HG02938 (cell line): ENCODE results near the gene ITGA5.
A peak's percentile ranks its signal among the peaks of the same experiment; 100 is the strongest.

ENCODE experiments used
- ATAC-seq: cut with Tn5 transposase; IDR thresholded peaks from one replicate; pipeline ENCODE4 v1.9.1; 2021; ENCODE audit warnings: mild to moderate bottlenecking, moderate library complexity; ENCODE audit not compliant: unreplicated experiment

ITGA5 gene

DNA sequence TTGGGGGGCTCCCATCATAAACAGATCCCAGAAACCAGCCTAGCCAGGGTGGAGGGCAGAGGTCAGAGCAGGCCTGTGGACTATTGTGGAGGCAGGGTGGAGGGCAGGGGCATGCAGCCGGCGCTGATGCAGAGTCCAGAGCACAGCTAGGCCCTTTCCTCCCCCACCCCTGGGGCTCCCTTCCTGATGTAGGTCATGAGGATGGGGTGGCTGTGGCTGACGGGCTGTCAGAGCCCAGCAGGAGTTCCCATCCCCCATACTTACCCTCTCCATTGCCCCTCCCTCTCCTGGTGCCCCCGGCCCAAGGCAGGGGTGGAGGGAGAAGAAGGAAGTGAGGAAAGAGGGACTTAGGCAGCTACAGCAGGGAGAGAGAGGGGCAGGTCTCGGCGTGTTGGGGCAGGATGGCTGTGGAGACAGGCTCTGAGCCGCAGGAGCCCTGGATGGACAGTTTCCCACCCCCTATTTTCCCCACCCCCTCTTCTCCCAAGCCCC is 28.8 kb downstream of the ITGA5 start:
- no peak for ATAC-seq

DNA sequence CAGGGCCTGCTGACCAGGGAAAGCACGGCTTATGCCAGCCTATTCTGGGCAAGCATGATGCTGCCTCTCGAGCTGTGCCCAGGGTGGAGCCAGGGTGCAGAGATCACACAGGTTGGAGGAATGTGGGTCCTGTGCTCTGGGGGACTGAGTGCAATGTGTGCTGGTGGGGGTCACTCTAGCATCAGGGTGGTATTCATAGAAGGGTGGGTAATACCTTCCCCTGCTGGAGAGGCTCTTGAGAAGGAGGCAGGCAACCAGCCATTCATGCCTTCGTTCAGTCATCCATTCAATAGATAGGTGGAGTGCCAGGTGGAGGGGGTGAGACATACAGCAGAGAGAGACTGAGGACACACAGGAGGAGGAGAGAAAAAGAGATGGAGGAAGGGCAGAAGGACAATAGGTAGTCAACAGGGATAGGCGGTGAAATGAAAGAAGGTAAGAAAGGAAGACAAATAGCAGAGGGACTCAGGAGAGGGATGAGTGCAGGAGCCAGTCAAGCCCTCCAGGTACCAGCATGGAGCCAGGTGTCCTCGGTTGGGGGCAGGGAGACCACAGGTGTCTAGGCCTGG is 29.4 kb downstream of the ITGA5 start:
- ATAC-seq = no peak

DNA sequence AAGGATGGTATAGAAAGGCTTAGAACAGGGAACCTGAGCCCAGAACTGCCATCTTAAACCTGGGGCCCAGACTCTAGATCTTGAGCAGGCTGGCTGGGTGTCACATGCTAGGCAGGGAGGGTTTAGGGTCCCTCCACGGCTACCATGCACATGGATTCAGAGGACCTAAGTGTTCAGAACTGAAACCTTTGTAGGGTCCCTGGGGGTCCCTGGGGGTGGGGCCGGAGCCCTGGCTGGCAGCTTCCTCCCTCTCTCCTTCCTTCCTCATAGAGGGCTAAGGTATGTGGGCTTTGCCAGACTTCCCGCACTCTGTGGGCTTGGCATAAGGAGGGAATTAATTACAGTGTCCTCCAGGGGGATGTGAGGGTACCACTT is 29.9 kb downstream of the ITGA5 start:
- ATAC-seq = no peak

DNA sequence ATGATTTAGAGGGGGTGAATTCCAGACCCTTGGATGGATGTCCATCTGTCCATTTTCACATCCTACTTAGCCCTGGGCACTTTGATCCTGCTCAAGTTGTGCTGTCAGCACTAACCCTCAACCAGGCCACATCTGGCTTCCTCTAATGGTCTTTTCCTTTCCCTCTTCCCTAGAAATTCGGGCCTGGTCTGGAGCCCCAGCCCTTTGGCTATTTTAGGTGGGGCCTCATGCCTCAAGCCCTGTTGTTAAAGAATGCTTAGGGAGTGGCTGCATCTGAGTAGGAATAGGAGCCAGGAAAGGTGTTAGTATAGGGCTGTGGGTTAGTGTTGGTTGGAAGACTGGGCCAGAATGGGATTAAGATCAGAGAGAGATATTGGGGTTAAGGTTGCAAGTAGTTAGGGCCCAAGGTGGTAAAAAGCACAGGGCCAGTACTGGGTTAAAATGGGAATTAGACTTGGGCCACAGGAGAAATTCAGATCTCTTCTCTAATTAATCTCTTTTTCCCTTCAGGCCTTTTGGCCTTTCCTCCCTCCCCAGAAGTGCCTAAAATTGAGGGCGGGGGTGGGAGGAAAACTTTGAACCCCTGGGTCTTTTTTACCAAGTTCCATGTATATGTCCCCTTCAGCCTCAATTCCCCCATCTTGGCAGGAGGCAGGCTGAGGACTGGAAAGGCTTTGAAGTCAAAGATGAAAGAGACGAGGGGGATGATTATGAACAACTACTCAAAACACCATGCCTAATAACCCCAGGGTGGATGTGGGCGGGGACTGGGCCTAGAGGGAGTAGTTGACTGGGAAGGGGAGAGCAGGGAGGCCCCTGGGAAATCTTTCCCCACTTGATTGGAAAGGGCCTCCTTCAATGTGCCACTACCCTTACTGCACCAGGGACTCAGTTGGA is 30.6 kb downstream of the ITGA5 start:
- ATAC-seq = no peak

DNA sequence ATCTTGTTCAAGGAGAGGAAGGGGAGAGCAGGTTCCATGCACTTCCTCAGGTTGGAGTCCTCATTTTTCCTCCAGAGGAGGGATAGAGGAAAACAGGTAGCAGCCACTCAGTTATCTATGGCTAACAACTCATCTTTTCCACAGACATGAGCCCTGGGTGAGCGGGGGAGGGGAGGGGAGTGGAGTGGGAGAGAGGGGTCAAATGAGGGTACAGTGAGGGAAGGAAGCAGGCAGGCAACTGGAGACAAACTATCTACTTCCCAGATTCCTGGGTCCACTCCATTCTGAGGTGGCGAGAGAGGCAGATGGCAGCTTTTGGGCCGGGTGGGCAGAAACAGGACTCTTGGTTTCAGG is 32.0 kb downstream of the ITGA5 start:
- no peak for ATAC-seq

DNA sequence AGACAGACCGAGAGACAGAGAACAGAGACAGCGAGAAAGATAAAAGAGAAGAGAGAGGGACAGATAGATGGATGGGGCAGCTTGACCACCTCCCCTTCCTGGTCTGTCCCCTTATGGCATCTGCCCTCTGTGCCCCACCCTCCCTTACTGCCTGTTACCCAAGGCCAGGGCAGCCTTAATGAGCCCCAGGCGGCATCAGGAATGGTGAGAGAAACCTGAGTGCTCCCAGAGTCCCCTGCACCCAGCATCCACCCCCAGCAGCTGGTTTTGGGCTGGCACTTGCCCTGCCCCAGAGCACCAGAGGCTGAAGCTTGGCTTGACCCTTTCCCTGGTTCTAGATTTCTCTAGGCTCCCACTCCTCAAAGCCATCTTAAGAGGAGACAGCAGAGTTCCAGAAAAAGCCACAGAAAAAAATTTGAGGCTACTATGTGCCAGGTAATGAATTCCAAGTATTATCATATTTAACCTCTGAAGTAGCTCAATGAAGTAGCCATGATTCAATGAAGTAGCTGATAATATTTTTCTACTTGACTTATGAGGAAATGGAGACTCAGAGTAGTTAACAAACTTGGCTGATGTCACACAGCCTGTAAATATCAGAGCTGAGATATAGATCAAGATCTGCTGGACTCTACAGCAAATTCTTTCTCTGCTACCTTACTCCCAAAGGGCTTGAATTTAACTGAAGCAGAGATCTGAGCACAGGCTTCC is 32.5 kb downstream of the ITGA5 start:
- ATAC-seq = no peak

DNA sequence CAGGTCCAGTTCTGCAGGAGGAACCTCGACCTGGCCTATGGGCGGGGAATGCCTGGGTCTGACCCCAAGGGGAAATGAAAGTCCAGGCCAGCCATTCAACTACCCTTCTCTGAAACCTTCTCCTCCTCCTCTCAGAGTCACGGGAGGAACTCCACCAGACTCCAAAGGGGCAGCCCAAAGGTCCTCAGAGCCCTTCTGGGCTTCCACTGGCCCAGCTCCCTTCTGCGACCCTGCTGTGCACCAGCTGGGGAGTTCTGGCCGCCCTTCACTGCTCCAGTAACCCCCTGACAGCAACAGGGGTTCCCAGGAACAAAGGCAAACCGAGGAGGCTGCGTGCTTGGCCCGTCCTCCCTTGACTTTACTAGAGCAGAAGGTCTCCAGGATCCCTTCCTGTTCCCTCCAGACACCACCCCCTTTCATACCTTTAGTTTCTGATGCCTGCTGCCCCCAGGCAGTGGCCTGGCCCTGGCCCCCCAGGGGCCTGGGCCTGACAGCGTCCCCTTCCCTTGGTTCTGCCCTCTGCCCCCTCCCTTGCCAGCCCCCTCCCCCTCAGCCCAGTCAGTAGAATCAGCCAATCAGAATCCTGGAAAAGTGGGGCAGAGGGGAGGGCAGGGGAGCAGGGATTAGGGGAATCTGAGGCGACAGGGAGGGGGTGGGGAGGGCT is 33.7 kb downstream of the ITGA5 start:
- ATAC-seq = no peak

DNA sequence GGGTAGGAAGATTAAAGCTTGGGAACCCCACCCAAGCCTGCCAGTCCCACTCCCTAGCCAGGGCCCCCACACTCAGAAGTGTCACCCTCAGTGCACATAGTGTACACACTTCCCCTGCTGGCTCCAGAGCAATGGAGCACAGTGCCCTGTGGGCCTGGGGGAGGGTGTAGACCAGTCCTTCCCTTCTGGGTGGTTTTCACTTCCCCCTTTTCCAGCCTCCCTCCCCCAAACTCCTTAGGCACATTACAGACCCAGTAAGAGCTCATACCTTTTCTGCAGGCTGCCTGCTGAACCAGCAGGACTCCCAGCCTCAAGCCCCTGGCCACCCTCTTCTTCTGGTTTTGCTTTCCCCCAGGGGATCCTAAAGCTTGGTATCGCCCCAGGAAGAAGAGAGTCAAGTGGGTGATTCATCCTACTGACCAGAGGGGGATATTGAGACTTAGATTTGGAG is 34.5 kb downstream of the ITGA5 start, which contains the start of gene ZNF385A:
TSS of gene ZNF385A (minus strand) at position 143 of the 451 bp plus-strand sequence. CDS start 219 bp downstream, outside the sequence.
- ATAC-seq = no peak

DNA sequence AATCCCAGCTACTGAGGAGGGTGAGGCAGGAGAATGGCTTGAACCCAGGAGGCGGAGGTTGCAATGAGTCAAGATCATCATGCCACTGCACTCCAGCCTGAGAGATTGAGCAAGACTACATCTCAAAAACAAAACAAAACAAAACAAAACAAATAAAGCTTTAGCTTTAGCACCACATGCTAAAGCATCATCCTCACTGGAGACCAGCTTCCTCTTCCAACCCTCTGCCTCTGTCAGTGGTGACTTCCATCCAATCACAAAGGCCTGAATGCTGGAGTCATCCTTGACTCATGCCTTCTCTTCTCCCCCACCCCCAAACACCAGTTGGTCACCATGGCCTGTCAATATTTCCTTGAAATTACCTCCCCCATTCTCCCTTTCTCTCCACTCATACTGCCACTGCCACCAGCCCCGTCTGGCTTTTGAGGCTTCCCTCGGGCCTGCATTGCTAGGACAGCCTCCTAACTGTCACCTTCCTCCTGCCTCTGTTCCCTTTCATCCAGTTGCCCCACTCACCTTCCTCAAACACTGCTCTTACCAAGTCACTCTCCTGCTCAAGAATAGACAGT is 35.9 kb downstream of the ITGA5 start:
- no peak for ATAC-seq

DNA sequence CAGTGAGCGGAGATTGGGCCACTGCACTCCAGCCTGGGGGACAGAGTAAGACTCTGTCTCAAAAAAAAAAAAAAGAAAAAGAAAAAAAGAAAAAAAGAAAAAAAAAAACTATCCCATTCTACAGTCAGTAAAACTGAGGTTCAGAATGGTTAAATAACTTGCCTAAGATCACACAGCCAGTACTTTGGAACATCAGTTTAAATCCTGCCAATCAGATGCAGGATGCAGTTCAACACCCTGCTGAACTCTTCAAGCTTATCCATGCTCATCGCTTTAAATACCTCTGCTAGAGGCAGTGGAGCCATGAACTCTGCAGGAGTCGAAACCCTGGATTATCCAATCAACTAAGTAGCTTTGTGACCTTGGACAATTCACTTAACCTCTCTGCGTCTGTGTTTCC is 37.9 kb downstream of the ITGA5 start:
- ATAC-seq = no peak

DNA sequence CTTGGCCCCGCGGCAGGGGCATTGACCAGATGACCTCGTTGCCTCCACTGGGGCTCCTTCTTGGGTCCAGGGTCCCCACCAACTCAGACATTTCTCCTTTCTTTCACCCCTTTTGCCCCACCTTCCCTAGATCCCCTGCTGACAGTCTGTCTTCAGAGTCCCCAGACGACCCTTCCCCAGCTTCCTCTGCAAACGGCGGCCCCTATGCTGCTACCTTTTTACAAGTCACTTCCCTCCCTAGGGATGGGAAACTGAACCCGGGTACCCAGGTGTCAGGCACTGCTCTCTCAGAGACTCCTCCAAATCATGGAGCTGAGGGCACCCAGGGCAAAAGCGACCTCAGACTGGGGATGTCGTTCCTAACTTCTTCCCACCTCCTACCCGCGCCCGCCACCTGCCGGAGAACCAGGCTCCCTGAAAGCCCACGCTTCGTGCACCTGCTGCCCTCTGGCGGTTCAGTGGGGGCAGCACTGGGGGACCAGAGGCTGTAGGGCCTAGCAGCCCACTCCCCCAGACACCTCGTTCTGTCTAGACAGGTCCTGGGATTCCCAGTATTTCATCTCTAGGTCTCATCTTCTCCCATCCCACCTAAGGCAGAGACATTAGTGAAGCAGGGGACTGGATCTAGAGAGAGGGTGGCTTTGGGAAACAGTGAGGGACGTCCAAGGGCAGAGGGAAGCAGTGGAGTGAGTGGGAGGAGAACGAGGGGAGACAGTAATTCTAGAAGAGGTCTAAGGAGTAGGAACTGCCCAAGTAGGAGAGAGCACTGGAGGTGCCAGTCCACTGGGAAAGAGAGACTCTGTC is 39.5 kb downstream of the ITGA5 start:
- peak; percentile 71 for ATAC-seq

DNA sequence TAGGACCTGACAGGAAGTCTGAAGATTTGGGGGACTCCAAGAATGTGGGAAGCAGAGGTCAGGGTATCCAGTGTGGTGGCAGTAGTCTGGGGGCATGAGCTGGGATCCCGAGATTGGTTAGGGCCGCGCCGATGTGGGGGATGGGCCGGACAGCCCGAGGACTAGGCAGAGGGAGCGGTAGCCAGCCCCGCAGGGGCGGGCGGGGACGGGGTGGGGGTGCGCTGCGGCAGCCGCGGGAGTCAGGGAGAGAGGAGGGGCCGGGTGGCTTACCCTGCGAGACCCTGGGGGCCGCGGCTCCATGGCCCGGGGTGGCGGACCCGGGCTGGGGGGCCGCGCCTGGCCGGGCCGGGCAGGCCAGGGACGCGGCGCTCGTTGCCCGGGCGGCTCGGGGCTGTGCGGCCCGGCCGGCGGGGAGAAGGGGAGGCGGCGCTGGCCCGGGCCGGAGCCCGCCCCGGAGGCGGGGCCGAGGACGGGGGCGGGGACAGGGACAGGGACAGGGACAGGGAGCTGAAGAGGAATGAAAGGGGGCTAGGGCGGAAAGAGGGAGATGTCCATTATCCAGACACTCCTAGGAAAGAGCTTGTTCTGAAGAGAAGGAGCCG is 40.2 kb downstream of the ITGA5 start:
- ATAC-seq = no peak

DNA sequence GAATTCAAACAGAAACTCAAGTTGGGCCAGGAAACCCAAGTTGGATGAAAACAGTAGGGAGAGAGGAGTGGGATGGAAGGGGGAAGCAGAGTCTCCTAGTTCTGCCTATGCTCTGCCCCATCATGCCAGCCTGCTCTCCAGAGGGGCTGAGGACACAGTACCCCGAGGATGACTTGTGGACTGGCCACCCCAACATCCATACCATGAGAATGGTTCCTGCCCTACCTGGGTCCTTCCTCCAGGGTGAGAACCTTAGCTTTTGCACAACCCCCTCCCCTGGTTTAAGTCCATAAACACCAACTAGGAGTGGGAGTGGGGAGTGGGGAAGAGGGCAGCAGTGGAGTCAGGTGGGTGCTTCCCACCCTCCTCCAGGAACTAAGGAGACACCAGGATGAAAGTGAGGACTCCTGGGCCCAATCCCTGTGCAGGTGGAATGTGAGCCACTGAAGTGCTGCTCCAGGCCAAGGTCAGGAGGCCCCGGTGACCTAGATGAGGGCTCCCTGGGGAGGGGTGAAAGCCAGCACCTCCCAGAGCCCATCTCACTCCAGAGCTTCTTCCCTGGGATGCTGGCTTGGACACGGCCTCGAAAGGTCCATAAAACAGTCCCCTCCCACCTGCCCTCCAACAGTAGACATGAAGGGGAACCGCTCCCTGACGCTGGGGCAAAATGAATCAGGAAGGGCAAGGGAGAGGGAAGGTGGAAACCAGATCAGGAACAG is 41.1 kb downstream of the ITGA5 start:
- no peak for ATAC-seq

DNA sequence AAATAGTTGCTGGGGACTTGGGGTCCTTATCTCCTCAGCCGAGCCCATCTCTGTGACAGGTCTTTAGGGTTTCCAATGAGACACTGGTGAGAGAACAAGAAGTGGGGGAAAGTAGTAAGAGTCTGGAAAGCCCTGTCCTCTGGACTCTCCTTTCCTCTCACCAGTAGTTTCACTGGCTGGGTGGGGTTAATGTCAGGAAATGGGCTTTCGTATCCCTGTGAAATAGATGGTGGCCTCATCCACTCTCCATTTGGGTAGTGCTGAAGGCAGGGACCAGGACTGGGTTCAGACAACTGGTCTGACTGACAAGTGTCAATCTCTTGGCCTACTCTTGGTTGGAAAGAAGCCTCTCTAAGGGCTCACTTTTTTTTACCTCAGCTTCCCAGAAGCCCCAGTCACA is 42.1 kb downstream of the ITGA5 start:
- no peak for ATAC-seq

DNA sequence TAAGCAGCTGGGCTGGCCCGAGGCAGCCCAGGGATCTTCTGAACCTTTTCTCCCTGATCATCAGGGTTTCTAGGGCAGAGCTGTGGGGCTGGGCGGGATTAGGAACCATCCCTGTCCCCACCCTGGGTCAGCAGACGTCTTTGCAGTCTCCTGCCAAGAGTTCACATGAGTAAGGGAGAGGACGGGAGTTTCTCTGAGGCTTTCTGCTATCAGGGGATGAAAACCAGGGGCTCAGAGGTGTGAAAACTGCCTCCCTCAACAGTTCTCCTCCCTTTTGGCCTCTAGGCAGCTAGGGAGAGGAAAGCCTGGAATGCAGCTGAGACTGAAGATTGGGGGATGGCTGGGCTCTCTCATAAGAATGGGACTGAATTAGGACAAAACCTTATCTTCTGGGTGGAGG is 42.5 kb downstream of the ITGA5 start:
- ATAC-seq = no peak

DNA sequence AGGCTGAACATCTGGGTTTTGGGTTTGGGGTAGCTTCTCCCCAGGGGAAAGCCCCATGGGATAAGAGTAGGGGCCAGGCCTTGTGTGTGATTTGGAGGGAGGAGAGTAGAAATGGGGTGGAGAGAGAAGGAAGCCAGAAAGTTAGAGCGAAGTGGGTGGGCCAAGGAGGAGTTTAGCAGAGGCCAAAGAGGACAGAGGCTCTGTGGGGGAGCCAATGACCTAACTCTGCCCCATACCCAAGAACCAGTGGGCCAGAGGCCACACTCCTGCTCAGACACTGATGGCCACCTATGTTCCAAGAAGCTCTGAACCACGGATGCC is 43.8 kb downstream of the ITGA5 start:
- no peak for ATAC-seq

DNA sequence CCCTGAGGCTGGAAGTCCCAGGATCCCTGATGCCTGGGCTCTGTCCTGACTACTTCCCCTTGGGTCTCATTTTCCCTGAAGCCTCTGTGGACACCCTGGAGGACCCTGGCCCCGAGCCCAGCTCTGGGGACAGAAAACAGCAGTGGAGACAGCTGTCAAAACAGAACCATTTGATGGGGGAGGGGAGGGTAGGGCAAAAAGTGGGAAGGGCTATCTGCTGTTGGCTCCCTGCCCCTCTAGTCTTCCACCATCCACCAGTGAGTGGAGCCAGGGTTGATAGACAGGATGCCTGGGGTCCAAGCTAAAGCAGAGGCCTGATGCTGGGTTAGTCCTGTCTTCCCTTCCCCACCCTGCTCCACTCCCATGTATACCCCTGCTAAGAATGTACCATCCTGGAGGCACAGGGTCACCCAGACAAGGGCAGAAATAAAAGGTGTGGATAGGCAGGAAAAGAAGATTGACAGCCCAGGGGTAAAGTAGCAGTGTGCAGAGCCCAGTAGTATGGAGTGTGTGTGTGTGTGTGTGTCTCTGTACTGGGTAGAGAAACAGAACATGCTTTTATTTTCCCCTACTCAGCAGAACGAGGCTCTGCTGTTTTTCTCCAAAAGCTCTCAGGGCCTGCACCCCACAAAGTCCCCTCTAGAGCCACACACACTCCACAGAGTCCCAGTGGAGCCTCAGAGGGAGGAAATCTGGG is 44.4 kb downstream of the ITGA5 start:
- ATAC-seq = no peak
